COLO668 (cell line): Measurements from ENCODE around the gene SIRT7.

Experiments used
- DNase-seq: peaks from one replicate; lab custom pipeline; 2025; ENCODE audit not compliant: unreplicated experiment; lab: John Stamatoyannopoulos, UW

Gene SIRT7, protein sequence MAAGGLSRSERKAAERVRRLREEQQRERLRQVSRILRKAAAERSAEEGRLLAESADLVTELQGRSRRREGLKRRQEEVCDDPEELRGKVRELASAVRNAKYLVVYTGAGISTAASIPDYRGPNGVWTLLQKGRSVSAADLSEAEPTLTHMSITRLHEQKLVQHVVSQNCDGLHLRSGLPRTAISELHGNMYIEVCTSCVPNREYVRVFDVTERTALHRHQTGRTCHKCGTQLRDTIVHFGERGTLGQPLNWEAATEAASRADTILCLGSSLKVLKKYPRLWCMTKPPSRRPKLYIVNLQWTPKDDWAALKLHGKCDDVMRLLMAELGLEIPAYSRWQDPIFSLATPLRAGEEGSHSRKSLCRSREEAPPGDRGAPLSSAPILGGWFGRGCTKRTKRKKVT

DNA sequence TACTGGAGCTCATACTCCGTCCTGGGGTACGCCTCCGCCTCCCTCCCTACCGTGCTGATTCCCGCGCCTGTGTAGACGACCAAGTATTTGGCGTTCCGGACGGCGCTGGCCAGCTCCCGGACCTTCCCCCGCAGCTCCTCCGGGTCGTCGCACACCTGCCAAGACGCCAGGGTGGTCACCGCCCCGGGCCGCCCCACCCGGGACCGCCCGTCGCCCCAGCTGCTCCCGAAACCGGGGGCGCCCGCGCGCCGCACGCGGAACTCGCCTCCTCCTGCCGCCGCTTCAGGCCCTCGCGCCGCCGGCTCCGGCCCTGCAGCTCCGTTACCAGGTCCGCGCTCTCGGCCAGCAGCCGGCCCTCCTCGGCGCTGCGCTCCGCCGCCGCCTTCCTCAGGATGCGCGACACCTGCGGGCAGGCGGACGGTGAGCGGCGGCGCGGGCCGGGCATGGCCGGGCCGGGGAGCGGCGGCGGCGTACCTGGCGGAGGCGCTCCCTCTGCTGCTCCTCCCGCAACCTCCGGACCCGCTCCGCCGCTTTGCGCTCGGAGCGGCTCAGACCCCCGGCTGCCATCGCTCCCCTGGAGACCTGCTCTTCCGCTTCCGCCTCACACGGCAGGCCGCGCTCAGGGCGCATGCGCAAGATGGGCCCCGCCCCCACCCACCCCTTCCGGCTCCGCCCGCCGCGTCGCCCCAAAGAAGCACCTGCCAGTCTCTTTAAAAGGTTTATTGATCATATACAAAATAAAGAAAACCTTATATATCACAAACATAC is at the start of gene SIRT7:
SIRT7 (minus strand) TSS at position 612 of the 768 bp plus-strand sequence; CDS start at position 567, 45 bp downstream.
- peak; percentile 79 for DNase-seq

DNA sequence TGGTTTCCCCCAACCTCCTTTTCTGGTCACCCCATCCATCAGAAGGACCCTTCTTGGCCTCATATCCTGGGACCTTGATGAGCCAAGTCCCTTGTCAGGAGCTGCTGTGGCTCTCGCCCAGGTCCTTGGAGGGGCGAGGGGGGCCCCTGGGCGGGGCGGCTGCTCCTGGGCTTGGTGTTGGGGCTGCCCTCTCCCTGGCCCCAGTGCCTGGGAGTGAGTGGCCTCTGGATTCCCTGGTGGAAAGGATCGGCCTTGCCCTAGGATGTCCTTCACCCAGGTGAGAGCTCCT is 49.2 kb upstream of the SIRT7 start:
- no peak for DNase-seq

DNA sequence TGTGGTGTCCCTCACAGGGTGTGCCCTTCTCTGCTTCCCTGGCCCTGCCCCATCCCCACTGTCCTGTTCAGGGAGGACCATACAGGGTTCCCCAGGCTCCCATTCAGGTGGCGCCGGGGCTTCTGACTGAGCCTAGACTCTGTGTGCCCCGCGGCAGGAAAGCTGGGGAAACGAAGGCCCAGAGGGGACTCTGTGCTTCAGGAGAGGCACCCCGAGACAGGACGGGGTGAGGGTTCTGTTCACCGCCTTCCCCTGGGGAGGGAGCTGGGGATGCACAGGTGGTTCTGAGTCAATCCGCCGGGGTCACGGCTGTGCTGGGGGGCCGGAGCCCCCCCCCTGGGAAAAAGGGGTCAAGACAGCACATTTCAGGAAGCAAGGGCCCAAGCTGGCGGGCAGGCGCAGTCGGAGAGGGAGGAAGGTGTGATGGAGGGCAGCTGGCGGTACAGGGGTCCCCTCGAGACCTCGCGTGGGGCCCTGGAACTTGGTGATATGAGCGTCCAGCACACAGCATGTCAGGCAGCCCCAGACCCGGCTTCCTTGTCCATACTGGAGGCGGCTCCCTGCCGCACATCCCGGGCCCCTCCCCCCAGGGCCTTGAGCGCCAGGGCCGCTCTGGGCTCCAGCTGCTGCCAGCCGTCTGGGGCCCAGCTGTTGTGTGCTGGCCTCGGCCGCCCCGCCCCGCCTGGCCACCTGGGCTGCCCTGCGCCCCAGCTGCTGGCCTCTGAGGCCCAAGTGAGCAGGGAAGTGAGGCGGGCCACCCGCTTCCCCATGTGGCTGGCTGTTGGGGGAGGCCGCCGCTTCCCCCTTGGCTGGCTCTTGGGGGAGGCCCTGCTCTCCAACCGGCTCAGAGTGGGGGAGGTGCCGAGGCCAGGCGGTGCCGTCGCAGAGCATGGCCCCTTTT is 48.6 kb upstream of the SIRT7 start:
- peak; percentile 93 for DNase-seq

GRCh38 chr17:81964081-81964849 is 46.3 kb upstream of the SIRT7 start:
- DNase-seq, result no peak

DNA sequence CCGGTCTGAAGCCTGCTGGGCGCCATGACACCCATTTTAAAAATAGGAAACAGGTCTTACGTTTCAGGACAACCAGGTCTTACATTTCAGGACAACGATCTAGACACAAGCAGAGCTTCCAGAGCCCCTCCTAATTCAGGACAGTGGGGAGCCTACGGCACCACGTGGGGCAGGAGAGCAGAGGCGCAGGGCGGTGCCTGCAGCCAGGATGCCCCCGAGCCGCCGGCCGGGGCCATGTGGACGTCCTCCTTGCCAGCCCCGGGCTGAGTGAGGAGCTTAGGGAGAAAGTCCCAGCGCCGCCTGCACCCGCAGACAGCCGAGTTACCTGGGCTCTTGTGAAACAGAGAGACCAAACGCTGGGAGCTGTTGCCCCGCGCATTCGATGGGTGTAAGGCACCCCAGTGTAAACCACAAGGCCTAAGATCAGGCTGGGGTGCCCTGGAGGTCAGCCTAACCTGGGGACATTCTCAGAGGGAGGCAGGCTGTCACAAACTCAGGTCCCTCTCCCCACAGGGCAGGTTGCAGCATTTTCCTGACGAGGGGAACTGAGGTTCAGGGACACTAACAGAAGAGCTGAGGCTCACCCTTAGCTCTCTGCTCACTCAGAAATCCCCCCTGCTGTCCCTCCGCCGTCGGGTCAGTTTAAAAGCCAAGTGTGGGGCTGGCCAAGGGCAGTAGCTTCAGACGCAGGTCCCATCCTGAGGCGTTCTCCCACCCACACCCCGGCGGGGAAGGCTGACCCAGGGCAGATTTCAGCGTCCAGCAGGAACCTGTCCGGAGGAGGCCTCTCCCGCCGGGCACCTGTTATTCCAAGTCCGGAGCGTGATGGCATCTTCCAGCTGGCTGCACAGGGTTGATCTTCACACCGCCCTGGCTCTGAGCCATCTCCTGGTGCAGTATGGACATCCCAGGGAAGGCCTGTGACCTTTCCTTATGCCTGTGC is 44.8 kb upstream of the SIRT7 start:
- no peak for DNase-seq

GRCh38 chr17:81961521-81962498 is 43.8 kb upstream of the SIRT7 start:
- no peak for DNase-seq

DNA sequence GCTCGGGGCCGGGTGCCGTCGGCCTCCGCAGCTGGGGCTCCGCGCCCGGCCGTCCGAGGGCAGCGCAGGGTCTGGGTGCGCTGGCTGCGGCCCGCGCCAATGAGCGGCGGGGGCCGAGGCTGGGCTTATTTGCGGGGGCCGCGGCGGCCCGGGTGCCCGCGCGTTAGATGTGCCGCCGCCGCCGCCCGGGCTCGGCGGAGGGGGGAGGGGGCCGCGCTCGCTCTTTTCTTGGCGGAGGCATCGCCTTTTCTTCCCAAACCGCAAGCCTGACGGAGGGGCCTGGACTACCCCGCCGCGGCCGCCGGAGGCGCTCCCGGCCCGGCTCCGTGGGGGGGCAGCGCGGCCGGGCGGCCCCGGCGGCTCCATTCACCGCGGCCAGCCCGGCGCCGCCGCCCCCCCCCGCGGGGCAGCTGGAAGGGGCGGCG is 43.1 kb upstream of the SIRT7 start, which contains the start of gene NOTUM:
NOTUM (minus strand) TSS at position 101 of the 425 bp plus-strand sequence. CDS start 278 bp downstream, outside the sequence.
- DNase-seq, result peak; percentile 31

DNA sequence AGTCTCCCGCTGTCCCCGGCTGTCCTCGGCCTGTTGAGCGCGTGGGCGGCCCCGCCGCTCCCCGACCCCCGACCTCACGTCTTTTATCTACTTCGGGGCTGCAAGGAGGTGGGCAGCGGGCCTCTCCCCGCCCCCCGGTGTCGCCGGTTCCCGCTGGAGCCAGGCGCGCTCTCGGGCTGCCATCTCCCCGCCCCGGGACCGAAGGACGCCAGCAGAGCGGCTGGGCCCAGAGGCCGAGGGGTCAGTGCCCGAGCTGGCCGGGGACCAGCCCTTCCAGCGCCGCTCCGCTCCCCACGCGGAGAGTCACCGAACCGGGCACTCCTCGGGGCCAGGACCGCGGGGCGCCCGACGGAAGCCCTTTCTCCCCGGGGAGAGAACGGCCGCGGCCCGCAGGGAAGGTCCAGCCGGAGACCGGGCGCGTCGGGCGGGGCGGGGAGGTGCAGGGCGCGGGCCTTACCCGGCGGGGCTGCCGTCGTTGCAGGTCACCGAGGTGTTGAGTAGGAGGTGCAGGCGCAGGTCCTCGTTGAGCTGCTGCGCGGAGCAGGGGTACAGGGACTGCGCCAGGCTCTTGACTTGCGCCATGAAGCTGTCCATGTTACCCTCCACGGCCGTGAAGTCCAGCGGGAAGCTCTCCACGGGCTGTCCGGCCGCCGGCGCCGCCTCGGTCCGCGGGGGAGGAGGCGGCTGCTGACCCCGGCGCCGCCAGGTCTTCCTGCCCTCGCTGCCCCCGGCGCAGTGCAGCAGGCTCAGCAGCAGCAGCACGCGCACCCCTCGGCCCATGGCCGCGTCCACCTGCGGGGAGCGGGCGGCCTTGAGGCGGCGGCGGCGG is 42.4 kb upstream of the SIRT7 start:
- peak; percentile 12 for DNase-seq

- peak; percentile 78 for DNase-seq
Observed at GRCh38 chr17:81959362-81960129, 41.6 kb upstream of the SIRT7 start.

DNA sequence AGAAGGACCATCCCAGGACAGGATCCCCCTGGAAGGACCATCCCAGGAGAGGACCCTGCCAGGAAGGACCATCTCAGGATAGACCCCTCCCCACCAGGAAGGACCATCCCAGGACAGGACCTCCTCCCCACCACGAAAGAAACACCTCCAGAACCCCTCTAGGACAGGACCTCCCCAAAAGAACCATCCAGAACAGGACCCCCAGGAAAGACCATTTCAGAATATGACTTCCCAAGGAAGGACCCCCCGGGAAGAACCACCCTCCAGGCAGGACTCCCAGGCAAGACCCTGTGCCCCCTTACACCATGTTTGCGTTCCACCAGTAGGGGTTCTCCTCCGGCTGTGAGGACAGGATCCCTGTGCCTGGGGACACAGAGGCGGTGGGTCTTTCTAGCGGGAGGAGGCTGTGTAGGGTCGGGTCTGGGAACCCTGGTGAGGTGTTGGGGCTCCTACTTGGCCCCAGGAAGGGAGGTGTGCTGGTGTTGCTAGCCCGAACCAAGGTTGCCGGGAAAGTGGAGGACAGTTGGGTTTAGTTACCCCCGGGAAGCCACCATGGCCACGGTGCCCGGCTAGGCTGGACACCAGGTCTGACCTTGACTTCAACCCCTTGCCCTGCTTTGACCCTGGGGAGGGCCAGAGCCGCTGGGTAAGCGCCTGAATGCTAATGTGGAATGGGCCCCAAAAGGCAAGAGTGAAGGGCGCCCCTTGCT is 40.8 kb upstream of the SIRT7 start:
- DNase-seq, result no peak

GRCh38 chr17:81957691-81958432 is 39.9 kb upstream of the SIRT7 start:
- no peak for DNase-seq

- DNase-seq, result no peak
Observed at GRCh38 chr17:81956607-81957589, 38.9 kb upstream of the SIRT7 start.

DNA sequence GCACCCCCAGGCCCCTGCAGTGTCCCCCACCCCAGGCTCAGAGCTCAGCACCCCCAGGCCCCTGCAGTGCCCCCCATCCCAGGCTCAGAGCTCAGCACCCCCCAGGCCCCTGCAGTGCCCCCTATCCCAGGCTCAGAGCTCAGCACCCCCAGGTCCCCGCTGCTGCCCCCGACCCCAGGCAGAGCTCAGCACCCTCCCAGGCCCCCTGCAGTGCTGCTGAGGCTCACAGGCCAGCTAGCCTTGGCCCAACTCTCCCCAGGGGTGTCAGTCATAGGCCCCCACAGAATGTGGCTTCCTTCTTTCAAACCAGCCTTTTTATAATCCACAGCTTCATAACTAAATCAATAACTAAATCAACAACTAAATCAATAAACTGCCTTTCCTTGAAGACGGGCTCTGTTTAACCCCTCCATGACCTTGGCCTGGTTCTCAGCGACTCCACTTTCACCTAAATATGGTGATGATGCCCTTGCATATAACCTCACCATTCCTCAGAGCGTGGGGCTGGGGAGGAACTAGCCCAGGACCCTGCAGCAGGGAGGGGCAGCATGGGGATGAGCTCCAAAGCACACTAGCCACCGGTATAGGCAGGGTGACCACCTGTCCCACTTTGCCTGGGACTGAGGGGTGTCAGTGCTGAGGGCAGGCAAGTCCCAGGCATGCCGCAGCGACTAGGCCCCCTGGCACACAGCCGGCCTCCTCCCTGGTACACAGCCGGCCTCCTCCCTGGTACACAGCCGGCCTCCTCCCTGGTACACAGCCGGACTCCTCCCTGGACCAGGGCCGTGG is 38.0 kb upstream of the SIRT7 start:
- DNase-seq, result no peak
